ENCODE data around the gene POLR3B.

Gene POLR3B

GRCh38 chr12:106429043-106429552 lies 71.5 kb downstream of the POLR3B start:
- TF ChIP-seq CTCF (IDR thresholded peaks at IDR 0.05) (no peak), ZFX (IDR thresholded peaks at IDR 0.05; ENCODE audit: borderline replicate concordance) (no peak)
- H3K27ac ChIP-seq, result no peak overlapping the region

- TF ChIP-seq ZFX (IDR thresholded peaks at IDR 0.05; ENCODE audit: borderline replicate concordance) (no peak), CTCF (IDR thresholded peaks at IDR 0.05) (no peak)
- H3K27ac ChIP-seq, result no peak overlapping the region
Observed at GRCh38 chr12:106429636-106430035, 72.1 kb downstream of the POLR3B start.

GRCh38 chr12:106431839-106432411 lies 74.4 kb downstream of the POLR3B start:
- TF ChIP-seq CTCF (IDR thresholded peaks at IDR 0.05), result no peak
- TF ChIP-seq ZFX (IDR thresholded peaks at IDR 0.05; ENCODE audit: borderline replicate concordance), result no peak
- H3K27ac ChIP-seq, result no peak overlapping the region

- H3K27ac ChIP-seq, result no peak overlapping the region
- no peak for TF ChIP-seq ZFX (IDR thresholded peaks at IDR 0.05; ENCODE audit: borderline replicate concordance)
- no peak for TF ChIP-seq CTCF (IDR thresholded peaks at IDR 0.05)
Observed at GRCh38 chr12:106433055-106433454, 75.5 kb downstream of the POLR3B start.

- TF ChIP-seq ZFX (IDR thresholded peaks at IDR 0.05; ENCODE audit: borderline replicate concordance) (no peak), CTCF (IDR thresholded peaks at IDR 0.05) (no peak)
- no peak overlapping the region for H3K27ac ChIP-seq
Observed at GRCh38 chr12:106434526-106434925, 77.0 kb downstream of the POLR3B start.

GRCh38 chr12:106436164-106436563 lies 78.6 kb downstream of the POLR3B start:
- no peak overlapping the region for H3K27ac ChIP-seq
- TF ChIP-seq ZFX (IDR thresholded peaks at IDR 0.05; ENCODE audit: borderline replicate concordance) (no peak), CTCF (IDR thresholded peaks at IDR 0.05) (no peak)

- no peak overlapping the region for H3K27ac ChIP-seq
- TF ChIP-seq CTCF (IDR thresholded peaks at IDR 0.05) (no peak), ZFX (IDR thresholded peaks at IDR 0.05; ENCODE audit: borderline replicate concordance) (no peak)
Observed at GRCh38 chr12:106442575-106442974, 85.0 kb downstream of the POLR3B start.

All from 22Rv1 (cell line).